Activated CD8-positive, alpha-beta memory T cell treated with anti-CD3 and anti-CD28 coated beads, Interleukin-2, amount 50 U/mL, for 4 hours (primary cell): ENCODE results near the gene TMEM106B.

Experiments
- DNase-seq: peaks from one replicate; pipeline ENCODE4 v3.0.0-alpha.2; 2020

TMEM106B gene

GRCh38 chr7:12229046-12229445 lies 18.0 kb downstream of the TMEM106B start:
- no peak for DNase-seq

GRCh38 chr7:12231097-12231496 lies 20.0 kb downstream of the TMEM106B start:
- DNase-seq = no peak

GRCh38 chr7:12233175-12233574 lies 22.1 kb downstream of the TMEM106B start:
- no peak for DNase-seq

DNA sequence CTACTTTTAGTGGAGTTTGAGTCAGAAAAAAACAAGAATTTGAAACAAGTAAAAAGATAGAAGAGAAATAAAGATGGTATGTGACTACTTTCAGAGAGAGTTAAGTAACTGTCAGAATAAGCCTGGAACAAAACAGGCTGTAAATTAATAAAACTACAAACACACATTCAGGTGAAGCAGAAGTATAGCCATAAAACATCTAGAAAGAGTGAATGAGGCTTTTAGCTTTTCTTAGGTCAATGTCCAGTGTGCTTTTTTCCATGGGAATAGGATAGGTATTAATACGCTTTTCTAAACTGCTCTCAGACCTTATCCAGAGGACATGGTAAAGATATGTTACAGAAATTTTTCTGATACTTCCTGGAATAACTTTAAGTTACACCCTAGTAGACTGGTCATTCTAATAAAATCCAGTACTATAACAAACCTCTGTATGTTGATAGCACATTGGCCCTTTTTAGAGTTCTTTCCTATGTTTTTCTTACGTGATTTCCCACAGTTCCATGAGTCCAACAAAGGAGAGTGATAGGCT lies 23.3 kb downstream of the TMEM106B start:
- DNase-seq = no peak

DNA sequence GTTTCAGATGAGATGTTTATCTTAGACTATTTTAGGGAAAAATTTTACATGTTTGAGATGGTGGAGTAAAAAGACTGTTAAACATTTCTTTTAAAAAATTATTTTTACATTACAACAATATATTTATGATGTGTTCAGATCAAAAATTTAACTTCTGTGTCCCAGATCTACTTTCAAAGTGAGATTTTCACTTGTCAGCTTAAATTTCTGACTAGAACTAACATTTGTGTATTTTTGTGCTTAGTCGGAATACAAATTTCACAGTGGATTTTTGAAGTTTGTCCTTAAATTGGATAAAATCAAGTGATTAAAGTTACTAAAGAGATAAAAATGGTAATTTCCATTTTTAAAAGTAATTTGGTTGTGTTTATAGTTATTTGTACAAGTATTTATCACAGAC lies 24.9 kb downstream of the TMEM106B start:
- DNase-seq = no peak

GRCh38 chr7:12237007-12237406 lies 25.9 kb downstream of the TMEM106B start:
- no peak for DNase-seq

DNA sequence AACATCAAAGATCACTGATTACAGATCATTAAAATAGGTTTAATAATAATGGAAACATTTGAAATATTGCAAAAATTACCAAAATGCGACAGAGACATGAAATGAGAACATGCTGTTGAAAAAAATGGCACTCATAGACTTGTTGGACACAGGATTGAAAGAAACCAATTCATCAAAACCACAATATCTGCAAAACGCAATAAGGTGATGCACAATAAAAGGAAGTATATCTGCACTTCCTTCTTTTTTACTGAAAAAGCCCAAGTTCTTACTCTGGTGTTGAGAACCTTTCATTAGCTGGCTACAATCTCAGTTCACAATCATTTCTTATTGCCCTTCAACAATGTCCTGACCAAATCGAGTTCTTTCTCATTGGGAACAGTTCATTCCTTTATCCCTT lies 28.7 kb downstream of the TMEM106B start:
- no peak for DNase-seq

DNA sequence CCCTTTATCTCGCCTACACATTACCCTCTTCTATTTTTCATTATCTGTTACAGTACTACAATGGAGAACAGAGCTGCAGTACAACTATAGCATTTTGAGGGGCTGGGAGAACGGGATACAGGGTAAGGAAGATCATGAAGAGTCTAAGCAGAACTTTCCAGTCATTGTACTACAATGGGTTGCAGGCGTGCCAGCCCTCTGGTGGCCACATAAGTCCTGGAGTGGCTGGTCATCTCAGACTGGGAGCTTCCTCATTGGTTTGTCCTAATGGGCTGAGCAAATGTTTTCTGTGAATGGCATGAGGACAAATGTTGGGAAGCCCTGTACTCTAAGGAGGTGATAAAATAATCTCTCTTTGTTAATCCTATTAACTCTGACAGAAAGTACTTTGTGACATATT lies 33.0 kb downstream of the TMEM106B start:
- no peak for DNase-seq

DNA sequence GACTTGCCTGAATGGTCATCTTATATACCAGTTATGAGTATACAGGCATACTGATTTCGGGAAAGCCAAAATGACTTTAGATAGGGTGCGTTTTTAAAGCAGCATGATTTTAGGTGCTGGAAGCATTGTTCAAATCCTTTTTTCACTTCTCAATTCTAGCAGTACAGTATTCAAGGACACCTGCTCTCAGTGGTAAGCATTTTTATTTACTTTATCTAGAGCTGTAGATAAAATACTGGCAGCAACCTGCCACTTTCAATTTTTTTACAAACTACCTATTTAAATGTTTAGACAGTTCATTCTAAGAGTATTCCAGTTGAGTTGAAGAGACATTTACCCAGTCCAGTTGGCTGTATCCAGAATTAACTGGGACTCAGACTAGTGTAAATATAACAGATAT lies 33.6 kb downstream of the TMEM106B start:
- DNase-seq = no peak

- no peak for DNase-seq
Measured at GRCh38 chr7:12249706-12250105, 38.6 kb downstream of the TMEM106B start.

- DNase-seq = no peak
Measured at GRCh38 chr7:12250232-12250631, 39.1 kb downstream of the TMEM106B start.

DNA sequence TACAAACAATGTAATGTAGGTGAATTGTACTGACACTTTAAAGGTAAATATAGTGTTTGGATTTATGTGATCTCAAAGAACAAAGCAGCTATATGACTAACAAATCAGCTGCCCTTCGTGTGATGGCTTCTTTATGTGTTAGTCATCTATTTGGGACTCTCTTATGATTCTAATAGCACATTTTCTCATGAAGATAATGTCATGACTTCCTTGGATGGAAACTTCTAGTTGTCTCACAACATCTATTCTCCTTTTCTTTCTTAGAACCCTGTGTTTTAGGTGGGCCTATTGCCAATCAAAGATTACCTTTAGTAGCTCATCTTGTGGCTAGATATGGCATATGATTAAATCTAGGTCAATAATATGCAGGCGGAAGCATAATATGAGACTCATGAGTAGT lies 45.0 kb downstream of the TMEM106B start:
- DNase-seq = no peak

- DNase-seq = no peak
Measured at GRCh38 chr7:12257582-12257981, 46.5 kb downstream of the TMEM106B start.

DNA sequence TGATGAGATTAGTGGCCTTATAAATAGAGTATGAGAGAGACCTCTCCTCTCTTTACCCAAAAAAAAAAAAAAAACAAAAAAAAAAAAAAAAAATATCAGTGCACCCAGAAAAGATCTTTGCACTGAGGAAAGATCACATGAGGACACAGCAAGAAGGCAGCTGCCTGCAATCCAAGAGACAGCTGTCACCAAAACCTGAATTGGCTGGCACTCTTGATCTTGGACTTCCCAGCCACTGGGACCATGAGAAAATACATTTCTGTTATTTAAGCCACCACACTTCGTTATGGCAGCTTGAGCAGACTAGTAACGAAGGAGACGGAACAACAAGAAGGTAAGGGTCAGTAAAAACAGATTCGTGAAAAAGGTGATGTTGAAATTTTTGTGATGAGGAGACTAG lies 47.0 kb downstream of the TMEM106B start:
- DNase-seq = no peak

DNA sequence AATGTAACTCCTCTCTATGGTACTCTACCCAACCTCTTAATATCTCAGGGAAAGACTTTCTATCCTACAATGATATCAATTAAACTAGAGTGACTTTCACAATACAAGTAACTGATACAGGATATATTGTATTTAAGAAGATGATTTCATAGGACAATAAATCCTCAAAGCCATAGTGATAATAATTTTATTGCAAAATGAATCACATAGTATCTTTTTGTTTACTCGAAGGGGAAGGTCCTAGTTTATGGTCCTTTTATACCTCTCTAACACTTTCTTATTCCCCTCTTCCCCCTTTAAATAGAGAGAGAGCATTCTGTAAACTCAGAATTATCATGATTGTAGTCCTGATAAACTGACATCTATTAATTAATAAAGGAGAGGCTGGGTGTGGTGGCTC lies 56.4 kb downstream of the TMEM106B start:
- no peak for DNase-seq

GRCh38 chr7:12269100-12269895 lies 58.2 kb downstream of the TMEM106B start:
- DNase-seq = no peak

GRCh38 chr7:12281038-12281437 lies 69.9 kb downstream of the TMEM106B start:
- no peak for DNase-seq

DNA sequence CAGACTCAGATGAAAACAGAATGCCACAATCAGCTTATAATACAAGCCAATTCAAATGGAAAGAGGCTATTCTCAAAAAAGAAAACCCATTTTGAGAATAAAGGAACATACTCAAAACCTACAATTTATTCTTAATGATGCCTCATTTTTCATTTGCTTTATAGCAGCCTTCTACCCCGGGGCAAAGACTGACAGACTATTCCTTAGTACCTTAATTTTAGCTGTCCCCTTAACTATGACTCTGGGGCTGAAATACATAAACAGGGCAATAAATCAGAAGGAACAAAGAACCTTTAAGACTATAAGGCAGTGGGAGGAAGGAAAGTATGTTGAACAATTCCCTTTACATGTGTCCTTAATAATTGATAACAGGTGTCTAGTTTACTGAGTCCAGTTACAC lies 76.8 kb downstream of the TMEM106B start:
- DNase-seq = no peak

DNA sequence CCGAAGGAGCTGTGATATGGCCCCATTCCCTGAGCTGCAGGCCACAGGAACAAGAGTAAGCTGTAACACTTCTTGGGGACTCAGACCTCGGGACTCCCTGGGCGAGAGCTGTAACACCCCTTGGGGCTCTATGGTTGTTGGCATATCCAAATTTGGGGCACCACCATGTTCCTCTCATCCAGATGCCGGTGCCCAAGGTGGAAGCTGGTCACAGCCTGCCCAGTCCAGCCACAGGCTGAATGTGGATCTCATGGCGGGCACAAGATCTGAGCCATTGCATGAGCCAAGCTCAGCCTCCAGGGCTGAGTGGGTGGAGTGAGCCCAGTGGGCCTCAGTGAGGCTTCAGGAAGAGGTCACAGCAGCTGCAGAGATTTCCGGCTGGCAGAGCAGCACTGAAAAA lies 78.9 kb downstream of the TMEM106B start:
- no peak for DNase-seq

GRCh38 chr7:12290761-12291160 lies 79.7 kb downstream of the TMEM106B start:
- DNase-seq = no peak

GRCh38 chr7:12291870-12292269 lies 80.8 kb downstream of the TMEM106B start:
- no peak for DNase-seq
